ENCODE data around the gene LCN6. TPM values are rescaled to one million over a fixed set of nuclear protein-coding genes. Genes with fewer than 3 reads are reported as not detected.

Gene LCN6
- total RNA-seq, 1 experiment from 2014 or later, result not detected

DNA sequence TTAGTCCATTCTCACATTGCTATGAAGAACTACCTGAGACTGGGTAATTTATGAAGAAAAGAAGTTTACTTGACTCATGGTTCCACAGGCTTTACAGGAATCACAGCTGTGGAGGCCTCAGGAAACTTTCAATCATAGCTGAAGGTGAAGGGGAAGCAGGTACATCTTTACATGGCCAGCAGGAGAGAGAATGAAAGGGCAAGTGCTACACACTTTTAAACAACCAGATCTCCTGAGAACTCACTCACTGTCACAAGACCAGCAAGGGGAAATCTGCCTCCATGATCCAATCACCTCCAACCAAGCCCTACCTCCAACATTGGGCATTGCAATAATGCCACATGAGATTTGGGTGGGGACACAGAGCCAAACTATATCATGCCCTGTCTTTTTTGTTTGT, 3.5 kb upstream of the LCN6 start:
- ChIA-PET CTCF (no interaction called here), POLR2A (no interaction called here)
- Mint-ChIP-seq H3K4me3 (ENCODE audit: unreplicated experiment) (no peak overlapping the region), H3K27ac (ENCODE audit: unreplicated experiment) (no peak overlapping the region), H3K36me3 (ENCODE audit: insufficient read depth, unreplicated experiment) (no peaks in the 10 kb centered on the region), H3K4me1 (ENCODE audit: low read depth, unreplicated experiment) (no peaks in the 10 kb centered on the region), H3K27me3 (ENCODE audit: insufficient read depth, unreplicated experiment) (no peaks in the 10 kb centered on the region), H3K9me3 (ENCODE audit: unreplicated experiment) (peaks cover 28% of the 10 kb centered on the region)
- no peaks in the 10 kb centered on the region for H3K27me3 ChIP-seq (replicated peaks; ENCODE audit: control insufficient read depth, insufficient read depth, low read length)
- peaks cover 13% of the 10 kb centered on the region for H3K9me3 ChIP-seq
- no TSS peak for BruUV-seq (replicated peaks)
- H3K4me1 ChIP-seq, result no peaks in the 10 kb centered on the region
- no peak overlapping the region for H3K4me3 ChIP-seq (ENCODE audit: low read depth, low read length)
- intact Hi-C loops (cut with micrococcal nuclease; ENCODE audit: unreplicated experiment), result no loop called here
- H3K36me3 ChIP-seq (ENCODE audit: control insufficient read depth, insufficient read depth, low read length), result no peaks in the 10 kb centered on the region
- TF ChIP-seq, protein P1, sequence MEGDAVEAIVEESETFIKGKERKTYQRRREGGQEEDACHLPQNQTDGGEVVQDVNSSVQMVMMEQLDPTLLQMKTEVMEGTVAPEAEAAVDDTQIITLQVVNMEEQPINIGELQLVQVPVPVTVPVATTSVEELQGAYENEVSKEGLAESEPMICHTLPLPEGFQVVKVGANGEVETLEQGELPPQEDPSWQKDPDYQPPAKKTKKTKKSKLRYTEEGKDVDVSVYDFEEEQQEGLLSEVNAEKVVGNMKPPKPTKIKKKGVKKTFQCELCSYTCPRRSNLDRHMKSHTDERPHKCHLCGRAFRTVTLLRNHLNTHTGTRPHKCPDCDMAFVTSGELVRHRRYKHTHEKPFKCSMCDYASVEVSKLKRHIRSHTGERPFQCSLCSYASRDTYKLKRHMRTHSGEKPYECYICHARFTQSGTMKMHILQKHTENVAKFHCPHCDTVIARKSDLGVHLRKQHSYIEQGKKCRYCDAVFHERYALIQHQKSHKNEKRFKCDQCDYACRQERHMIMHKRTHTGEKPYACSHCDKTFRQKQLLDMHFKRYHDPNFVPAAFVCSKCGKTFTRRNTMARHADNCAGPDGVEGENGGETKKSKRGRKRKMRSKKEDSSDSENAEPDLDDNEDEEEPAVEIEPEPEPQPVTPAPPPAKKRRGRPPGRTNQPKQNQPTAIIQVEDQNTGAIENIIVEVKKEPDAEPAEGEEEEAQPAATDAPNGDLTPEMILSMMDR (IDR thresholded peaks at IDR 0.05; ENCODE audit: insufficient read depth in 1 of 2, low read depth in 1 of 2, low read length in 1 of 2, severe bottlenecking in 1 of 2, unreplicated experiment in 1 of 2), result no peak
- DNase-seq, result no peak

- Mint-ChIP-seq H3K4me1 (ENCODE audit: low read depth, unreplicated experiment) (no peaks in the 10 kb centered on the region), H3K9me3 (ENCODE audit: unreplicated experiment) (peaks cover 28% of the 10 kb centered on the region), H3K27ac (ENCODE audit: unreplicated experiment) (no peak overlapping the region), H3K27me3 (ENCODE audit: insufficient read depth, unreplicated experiment) (no peaks in the 10 kb centered on the region), H3K36me3 (ENCODE audit: insufficient read depth, unreplicated experiment) (no peaks in the 10 kb centered on the region), H3K4me3 (ENCODE audit: unreplicated experiment) (no peak overlapping the region)
- TF ChIP-seq, protein P1 (IDR thresholded peaks at IDR 0.05; ENCODE audit: insufficient read depth in 1 of 2, low read depth in 1 of 2, low read length in 1 of 2, severe bottlenecking in 1 of 2, unreplicated experiment in 1 of 2), result no peak
- BruUV-seq (replicated peaks), result no TSS peak
- POLR2A ChIA-PET, result no interaction called here
- no peak overlapping the region for H3K4me3 ChIP-seq (ENCODE audit: low read depth, low read length)
- H3K9me3 ChIP-seq, result peaks cover 13% of the 10 kb centered on the region
- H3K27me3 ChIP-seq (replicated peaks; ENCODE audit: control insufficient read depth, insufficient read depth, low read length), result no peaks in the 10 kb centered on the region
- no peak for DNase-seq
- no peaks in the 10 kb centered on the region for H3K4me1 ChIP-seq
- no peaks in the 10 kb centered on the region for H3K36me3 ChIP-seq (ENCODE audit: control insufficient read depth, insufficient read depth, low read length)
- CTCF ChIA-PET, result no interaction called here
- intact Hi-C loops (cut with micrococcal nuclease; ENCODE audit: unreplicated experiment), result no loop called here
These were observed 2.9 kb upstream of the LCN6 start for GRCh38 chr9:136751244-136751643.

DNA sequence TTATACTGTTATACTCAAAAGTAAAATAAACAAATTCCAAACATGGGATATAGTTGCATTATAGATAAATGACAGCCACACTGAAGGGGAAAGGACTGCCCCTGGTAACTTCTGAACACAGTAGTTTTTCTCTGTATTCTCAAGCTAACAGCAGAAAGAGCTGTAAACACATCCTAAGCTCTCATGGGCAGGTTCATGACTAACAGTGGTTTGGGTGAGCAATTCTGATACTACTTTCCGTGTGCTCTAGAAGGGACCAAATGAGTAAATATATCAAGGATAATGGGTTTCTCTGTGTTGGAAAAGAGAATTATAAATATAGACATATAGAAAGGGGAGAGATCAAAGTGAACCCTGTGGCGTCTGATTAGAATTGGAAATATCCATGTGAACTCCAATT, 2.2 kb upstream of the LCN6 start:
- CTCF ChIA-PET, result no interaction called here
- intact Hi-C loops (cut with micrococcal nuclease; ENCODE audit: unreplicated experiment), result no loop called here

More for the DNA sequence above, 2.2 kb upstream of the LCN6 start:
- H3K4me3 Mint-ChIP-seq (ENCODE audit: unreplicated experiment), result no peak overlapping the region
- H3K4me1 ChIP-seq, result no peaks in the 10 kb centered on the region
- no peak for DNase-seq
- H3K27ac Mint-ChIP-seq (ENCODE audit: unreplicated experiment), result no peak overlapping the region
- H3K9me3 ChIP-seq, result peaks cover 13% of the 10 kb centered on the region
- no peak overlapping the region for H3K4me3 ChIP-seq (ENCODE audit: low read depth, low read length)
- H3K27me3 ChIP-seq (replicated peaks; ENCODE audit: control insufficient read depth, insufficient read depth, low read length), result no peaks in the 10 kb centered on the region
- TF ChIP-seq, protein P1 (IDR thresholded peaks at IDR 0.05; ENCODE audit: insufficient read depth in 1 of 2, low read depth in 1 of 2, low read length in 1 of 2, severe bottlenecking in 1 of 2, unreplicated experiment in 1 of 2), result no peak
- peaks cover 28% of the 10 kb centered on the region for H3K9me3 Mint-ChIP-seq (ENCODE audit: unreplicated experiment)
- no peaks in the 10 kb centered on the region for H3K36me3 ChIP-seq (ENCODE audit: control insufficient read depth, insufficient read depth, low read length)
- no TSS peak for BruUV-seq (replicated peaks)
- H3K36me3 Mint-ChIP-seq (ENCODE audit: insufficient read depth, unreplicated experiment), result no peaks in the 10 kb centered on the region
- no peaks in the 10 kb centered on the region for H3K27me3 Mint-ChIP-seq (ENCODE audit: insufficient read depth, unreplicated experiment)
- POLR2A ChIA-PET, result no interaction called here
- no peaks in the 10 kb centered on the region for H3K4me1 Mint-ChIP-seq (ENCODE audit: low read depth, unreplicated experiment)
